Activated naive CD4-positive, alpha-beta T cell treated with anti-CD3 and anti-CD28 coated beads, Interleukin-2, amount 50 U/mL, for 16 hours (primary cell): ENCODE measurements around the gene RETN.

ENCODE experiments used
- DNase-seq: peaks from one replicate; pipeline ENCODE4 v3.0.0-alpha.2; 2020

RETN gene

GRCh38 chr19:7685546-7686445, 16.9 kb downstream of the RETN start:
- DNase-seq = no peak

- no peak for DNase-seq
Observed at GRCh38 chr19:7687177-7687576, 18.3 kb downstream of the RETN start.

- no peak for DNase-seq
Observed at GRCh38 chr19:7689165-7689564, 20.3 kb downstream of the RETN start.

GRCh38 chr19:7690779-7691258, 22.0 kb downstream of the RETN start:
- DNase-seq = no peak

- no peak for DNase-seq
Observed at GRCh38 chr19:7691497-7691896, 22.6 kb downstream of the RETN start.

GRCh38 chr19:7692417-7693088, 23.7 kb downstream of the RETN start:
- no peak for DNase-seq

GRCh38 chr19:7694499-7694898, 25.6 kb downstream of the RETN start:
- no peak for DNase-seq

GRCh38 chr19:7697721-7698287, 29.0 kb downstream of the RETN start:
- DNase-seq = no peak

GRCh38 chr19:7698583-7698982, 29.7 kb downstream of the RETN start:
- no peak for DNase-seq

- DNase-seq = no peak
Observed at GRCh38 chr19:7699003-7699402, 30.2 kb downstream of the RETN start.

- DNase-seq = no peak
Observed at GRCh38 chr19:7699417-7700401, 30.9 kb downstream of the RETN start.

GRCh38 chr19:7701049-7701653, 32.3 kb downstream of the RETN start:
- no peak for DNase-seq

GRCh38 chr19:7701654-7702457, 33.0 kb downstream of the RETN start, which contains the start of gene FCER2:
Gene FCER2 (minus strand): TSS chr19:7702131. CDS start chr19:7699760, 2,371 bp downstream.
- DNase-seq = no peak

- no peak for DNase-seq
Observed at GRCh38 chr19:7703332-7703731, 34.5 kb downstream of the RETN start.

- no peak for DNase-seq
Observed at GRCh38 chr19:7704280-7705060, 35.6 kb downstream of the RETN start.

- peak; percentile 76 for DNase-seq
Observed at GRCh38 chr19:7705387-7706187, 36.7 kb downstream of the RETN start.

GRCh38 chr19:7706188-7706954, 37.5 kb downstream of the RETN start:
- no peak for DNase-seq

GRCh38 chr19:7706955-7707456, 38.2 kb downstream of the RETN start:
- no peak for DNase-seq
